PFSK-1 (cell line): ENCODE data around the gene SPAG7.

Experiments used
- FOXP2 ChIP-seq: optimal IDR thresholded peaks from 2 replicates; pipeline ENCODE3; 2011; ENCODE audit warnings: borderline replicate concordance, control low read depth, inconsistent platforms; ENCODE audit not compliant: insufficient read depth; ENCODE audit errors: extremely low read length, extremely low read depth
- POLR2AphosphoS5 ChIP-seq: IDR thresholded peaks from 2 replicates; pipeline ENCODE4 v1.6.1; 2012; ENCODE audit warnings: low read depth, mild to moderate bottlenecking, control low read depth, low read length, moderate library complexity
- SIN3A ChIP-seq: IDR thresholded peaks from 2 replicates; pipeline ENCODE4 v1.6.1; 2012; ENCODE audit warnings: mild to moderate bottlenecking, low read length, moderate library complexity, borderline replicate concordance; ENCODE audit not compliant: insufficient read depth
- TAF1 ChIP-seq: IDR thresholded peaks from 2 replicates; pipeline ENCODE4 v1.6.1; 2012; ENCODE audit warnings: low read length, control low read depth, borderline replicate concordance; ENCODE audit not compliant: insufficient read depth
- TF ChIP-seq, protein P1 (sequence below), 2 experiments: IDR thresholded peaks; 2 replicates each; pipeline versions ENCODE4 v1.6.1 to v1.8.0; 2011 to 2012; ENCODE audit warnings: low read depth in 2 of 2, low read length in 2 of 2, control low read depth in 1 of 2, inconsistent platforms in 1 of 2, mild to moderate bottlenecking in 1 of 2, moderate library complexity in 1 of 2; ENCODE audit not compliant: insufficient read depth in 1 of 2

Gene SPAG7

GRCh38 chr17:5002121-5002788 is 34.6 kb upstream of the SPAG7 start:
- TF ChIP-seq SIN3A (no peak), FOXP2 (no peak), TAF1 (no peak), POLR2AphosphoS5 (no peak)
- TF ChIP-seq, protein P1, sequence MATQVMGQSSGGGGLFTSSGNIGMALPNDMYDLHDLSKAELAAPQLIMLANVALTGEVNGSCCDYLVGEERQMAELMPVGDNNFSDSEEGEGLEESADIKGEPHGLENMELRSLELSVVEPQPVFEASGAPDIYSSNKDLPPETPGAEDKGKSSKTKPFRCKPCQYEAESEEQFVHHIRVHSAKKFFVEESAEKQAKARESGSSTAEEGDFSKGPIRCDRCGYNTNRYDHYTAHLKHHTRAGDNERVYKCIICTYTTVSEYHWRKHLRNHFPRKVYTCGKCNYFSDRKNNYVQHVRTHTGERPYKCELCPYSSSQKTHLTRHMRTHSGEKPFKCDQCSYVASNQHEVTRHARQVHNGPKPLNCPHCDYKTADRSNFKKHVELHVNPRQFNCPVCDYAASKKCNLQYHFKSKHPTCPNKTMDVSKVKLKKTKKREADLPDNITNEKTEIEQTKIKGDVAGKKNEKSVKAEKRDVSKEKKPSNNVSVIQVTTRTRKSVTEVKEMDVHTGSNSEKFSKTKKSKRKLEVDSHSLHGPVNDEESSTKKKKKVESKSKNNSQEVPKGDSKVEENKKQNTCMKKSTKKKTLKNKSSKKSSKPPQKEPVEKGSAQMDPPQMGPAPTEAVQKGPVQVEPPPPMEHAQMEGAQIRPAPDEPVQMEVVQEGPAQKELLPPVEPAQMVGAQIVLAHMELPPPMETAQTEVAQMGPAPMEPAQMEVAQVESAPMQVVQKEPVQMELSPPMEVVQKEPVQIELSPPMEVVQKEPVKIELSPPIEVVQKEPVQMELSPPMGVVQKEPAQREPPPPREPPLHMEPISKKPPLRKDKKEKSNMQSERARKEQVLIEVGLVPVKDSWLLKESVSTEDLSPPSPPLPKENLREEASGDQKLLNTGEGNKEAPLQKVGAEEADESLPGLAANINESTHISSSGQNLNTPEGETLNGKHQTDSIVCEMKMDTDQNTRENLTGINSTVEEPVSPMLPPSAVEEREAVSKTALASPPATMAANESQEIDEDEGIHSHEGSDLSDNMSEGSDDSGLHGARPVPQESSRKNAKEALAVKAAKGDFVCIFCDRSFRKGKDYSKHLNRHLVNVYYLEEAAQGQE (IDR thresholded peaks at IDR 0.05; ENCODE audit: insufficient read depth in 1 of 2, low read depth in 2 of 2, low read length in 2 of 2): no peak

DNA sequence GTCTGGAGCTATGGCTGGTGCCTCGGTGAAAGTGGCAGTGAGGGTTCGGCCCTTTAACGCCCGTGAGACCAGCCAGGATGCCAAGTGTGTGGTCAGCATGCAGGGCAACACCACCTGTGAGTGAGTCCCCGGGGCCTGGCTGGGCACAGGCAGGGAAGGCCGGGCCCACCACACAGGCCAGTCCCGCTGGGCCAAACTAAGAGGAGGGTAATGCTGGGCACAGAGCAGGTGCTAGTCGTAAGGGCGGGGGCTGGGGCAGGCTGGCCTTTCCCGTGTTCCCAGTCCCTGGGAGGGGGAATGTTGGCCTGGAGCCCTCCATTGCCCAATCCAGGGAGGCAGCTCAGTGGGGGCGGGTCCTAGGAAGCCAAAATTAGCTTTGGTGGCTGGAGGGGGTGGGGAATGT is 32.6 kb upstream of the SPAG7 start:
- TF ChIP-seq SIN3A (no peak), TAF1 (no peak), POLR2AphosphoS5 (no peak), FOXP2 (no peak)
- TF ChIP-seq, protein P1 (IDR thresholded peaks at IDR 0.05; ENCODE audit: insufficient read depth in 1 of 2, low read depth in 2 of 2, low read length in 2 of 2): no peak

- TF ChIP-seq POLR2AphosphoS5 (no peak), SIN3A (no peak), FOXP2 (no peak), TAF1 (no peak)
- TF ChIP-seq, protein P1 (IDR thresholded peaks at IDR 0.05; ENCODE audit: insufficient read depth in 1 of 2, low read depth in 2 of 2, low read length in 2 of 2): no peak
Measured at GRCh38 chr17:4999430-5000093, 31.9 kb upstream of the SPAG7 start.

DNA sequence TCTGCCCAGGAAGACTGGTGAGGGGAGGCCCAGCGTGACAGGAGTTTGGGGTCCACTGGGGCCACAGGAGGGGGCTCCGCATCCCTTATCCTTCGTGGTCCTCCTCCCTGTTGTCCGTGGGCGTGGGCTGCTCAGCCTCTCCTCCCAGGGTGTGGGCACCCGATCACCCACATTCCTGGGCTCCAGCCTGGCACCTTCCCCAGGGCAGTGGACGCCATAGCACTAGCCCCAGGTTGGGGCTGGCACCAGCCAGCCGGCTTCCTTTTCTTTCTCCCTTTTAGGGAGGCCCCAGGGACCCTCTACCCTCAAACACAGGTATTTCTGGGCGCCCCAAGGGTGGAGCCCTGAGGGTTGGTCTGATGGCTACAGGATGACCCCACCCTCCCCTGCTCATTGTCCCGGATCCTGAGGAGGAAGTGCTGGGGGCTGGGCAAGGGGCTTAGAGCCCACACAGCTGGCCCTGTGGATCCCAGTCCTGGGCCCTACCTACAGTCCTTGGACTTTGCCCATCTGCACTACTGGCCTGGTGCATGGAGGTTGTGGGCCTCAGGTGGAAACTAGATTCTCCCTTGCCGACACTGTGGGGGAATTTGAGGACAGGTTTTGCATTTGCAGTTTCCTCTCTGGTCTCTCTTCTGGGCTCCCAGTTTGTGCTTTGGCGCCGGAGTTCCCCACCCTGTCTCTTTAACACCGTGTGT is 31.3 kb upstream of the SPAG7 start:
- TF ChIP-seq, protein P1 (IDR thresholded peaks at IDR 0.05; ENCODE audit: insufficient read depth in 1 of 2, low read depth in 2 of 2, low read length in 2 of 2): no peak
- peak; percentile 39 for TF ChIP-seq FOXP2
